CD4-positive, alpha-beta T cell treated with Interferon gamma for 1 hour (primary cell): ENCODE data around the gene CUX1.

ENCODE experiments used
- DNase-seq: peaks from one replicate; pipeline ENCODE4 v3.0.0-alpha.2; 2020

CUX1 gene

GRCh38 chr7:102262546-102262945 is 445.1 kb downstream of the CUX1 start:
- DNase-seq = no peak

GRCh38 chr7:102264367-102264891 is 447.0 kb downstream of the CUX1 start:
- no peak for DNase-seq

DNA sequence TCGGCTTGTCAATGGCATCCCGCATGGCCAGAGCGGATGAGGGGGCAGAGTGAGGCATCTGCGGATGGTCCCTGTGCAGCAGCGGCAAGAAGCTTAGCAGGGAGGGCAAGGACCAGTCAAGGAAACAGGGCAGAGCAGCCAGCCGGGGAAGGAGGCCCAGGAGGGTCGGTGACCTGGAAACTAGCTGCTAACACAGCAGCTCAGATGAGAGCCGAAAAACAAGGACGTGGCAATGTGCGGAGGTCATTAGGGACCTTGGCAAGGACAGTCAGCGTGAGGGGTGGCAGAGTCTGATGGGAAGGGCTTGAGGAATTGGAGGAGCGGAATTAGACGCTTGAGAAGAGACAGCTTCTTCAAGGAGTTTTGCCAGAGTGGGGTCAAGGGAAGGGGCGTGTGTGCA is 449.1 kb downstream of the CUX1 start:
- DNase-seq = no peak

DNA sequence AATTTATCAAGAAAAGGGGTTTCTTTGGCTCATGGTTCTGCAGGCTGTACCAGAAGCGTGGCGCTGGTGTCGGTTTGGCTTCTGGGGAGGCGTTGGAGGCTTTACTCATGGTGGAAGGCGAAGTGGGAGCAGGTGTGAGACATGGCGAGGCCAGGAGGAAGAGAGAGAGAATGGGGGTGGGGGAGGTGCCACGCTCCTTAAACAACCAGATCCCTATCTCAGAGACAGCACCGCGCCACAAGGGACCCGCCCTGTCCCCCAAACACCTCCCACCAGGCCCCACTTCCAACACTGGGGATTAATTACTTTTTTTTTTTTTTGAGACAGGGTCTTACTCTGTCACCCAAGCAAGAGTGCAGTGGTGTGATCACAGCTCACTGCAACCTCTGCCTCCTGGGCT is 451.2 kb downstream of the CUX1 start:
- no peak for DNase-seq

DNA sequence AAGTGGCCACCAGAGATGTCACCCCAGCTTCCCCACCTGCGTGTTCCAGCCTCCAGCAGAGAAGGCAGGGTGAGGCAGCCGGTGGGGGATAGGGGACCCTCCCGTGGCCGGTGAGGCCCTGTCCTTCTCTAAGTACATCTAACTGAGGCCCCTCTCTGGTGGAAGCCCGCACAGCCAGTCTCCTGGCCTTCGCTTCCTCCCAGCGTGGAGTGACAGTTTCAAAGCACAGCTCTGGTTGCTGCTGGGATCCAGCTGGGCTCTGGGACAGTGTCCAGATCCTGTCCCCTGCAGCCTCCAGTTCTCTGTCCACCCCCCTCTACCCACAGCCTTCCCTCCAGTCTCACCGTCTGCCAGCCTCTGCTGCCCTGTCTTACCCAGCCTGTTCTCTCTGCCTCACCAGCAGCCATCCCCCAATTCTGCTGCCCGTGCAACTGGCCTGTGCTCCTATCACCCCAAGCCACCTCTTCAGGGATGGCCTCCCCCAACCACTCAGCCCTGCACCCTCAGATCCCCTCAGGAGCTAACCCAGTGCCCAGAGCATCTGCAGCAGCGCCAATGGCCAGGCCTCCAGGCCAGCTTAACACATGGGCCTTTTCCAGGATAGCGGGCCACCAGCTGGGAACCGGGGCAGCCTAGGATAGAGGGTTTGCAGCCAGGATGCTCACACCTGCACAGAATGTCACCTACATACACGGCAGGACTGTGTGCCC is 452.9 kb downstream of the CUX1 start:
- no peak for DNase-seq

GRCh38 chr7:102271158-102271798 is 453.9 kb downstream of the CUX1 start:
- no peak for DNase-seq

DNA sequence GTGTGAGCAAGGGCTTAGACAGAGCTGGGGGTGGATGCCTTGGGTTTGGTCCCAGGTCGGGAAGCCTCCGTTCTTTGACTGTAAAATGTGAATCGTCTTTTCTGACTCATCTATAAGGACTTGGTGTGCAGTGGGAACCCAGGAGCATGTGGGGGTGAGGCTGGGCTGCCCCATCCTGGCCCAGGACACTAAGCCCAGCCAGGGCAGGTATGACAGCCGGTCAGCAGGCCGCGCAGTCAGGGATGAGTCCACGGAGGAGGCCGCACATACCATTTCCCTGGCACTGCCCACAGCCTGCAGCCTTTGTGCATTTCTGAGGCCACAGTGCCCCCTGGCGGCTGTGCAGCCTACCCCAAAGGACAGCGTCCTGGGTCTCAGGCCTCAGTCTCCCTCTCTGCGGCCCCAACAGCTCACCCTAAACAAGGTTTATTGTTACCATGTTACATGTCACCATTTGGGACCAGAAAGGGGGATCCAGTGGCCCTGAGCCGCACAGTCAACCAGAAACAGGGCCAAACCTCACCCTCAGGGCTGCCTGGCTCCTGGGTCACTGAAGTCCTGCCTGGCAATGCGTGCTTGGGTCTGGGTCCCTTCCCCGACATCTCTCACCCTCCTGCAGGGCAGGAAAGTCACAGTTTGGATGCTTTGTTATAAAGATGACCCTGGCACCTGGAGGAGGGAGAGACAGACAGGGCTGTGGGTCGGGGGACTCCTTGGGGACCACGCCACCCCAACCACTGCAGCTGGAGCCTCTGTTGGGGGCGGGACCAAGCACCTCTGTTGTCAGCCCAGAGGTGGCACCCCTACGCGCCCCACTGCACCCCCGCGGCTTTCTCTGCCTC is 454.9 kb downstream of the CUX1 start:
- peak; percentile 60 for DNase-seq

- no peak for DNase-seq
These were observed 455.7 kb downstream of the CUX1 start for GRCh38 chr7:102272917-102273748.

- DNase-seq = no peak
These were observed 456.6 kb downstream of the CUX1 start for GRCh38 chr7:102273749-102274712.

GRCh38 chr7:102275123-102275703 is 457.8 kb downstream of the CUX1 start:
- DNase-seq = no peak

- DNase-seq = no peak
These were observed 460.5 kb downstream of the CUX1 start for GRCh38 chr7:102277901-102278300.

DNA sequence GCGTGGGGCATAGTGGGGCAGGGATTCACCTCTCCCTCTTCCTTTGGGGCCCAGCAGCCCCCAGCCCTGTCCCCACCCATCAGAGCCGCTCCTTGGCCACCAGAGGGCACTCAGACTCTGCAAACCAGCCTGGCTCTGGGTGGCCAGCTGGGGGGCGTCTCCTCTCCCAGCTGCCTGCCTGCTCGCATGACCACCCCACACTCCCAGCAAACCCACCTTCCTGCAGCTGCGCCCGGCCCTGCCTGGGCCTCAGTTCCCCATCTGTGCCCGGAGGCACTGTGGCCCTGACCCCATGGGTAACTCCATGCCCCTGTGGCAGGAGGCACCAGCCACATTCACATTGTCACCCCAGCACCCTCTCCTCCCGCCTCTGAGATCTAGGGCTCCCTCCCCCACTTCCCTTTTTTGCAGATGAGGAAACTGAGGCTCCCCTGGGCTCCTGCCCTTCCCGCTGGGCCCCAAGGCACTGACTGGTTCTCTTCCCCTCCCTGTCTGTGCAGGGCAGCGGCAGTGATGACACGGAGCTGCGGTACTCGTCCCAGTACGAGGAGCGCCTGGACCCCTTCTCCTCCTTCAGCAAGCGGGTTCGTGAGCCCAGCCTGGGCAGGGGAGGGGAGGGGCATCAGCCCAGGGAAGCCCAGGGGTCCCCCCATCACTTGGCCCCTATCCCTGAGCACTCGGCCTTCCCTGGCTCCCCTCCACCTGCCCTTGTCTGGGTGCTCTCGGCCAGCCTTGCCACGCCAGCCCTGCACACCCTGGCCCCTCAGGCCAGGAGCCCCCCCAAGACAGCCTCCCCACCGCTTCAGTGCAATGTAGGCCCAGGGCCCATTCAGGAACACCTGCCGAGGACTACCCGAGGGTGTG is 462.3 kb downstream of the CUX1 start:
- peak; percentile 66 for DNase-seq

GRCh38 chr7:102280521-102280920 is 463.1 kb downstream of the CUX1 start:
- DNase-seq = no peak

GRCh38 chr7:102281785-102282184 is 464.4 kb downstream of the CUX1 start:
- DNase-seq = no peak

GRCh38 chr7:102282465-102283362 is 465.3 kb downstream of the CUX1 start:
- DNase-seq = no peak

DNA sequence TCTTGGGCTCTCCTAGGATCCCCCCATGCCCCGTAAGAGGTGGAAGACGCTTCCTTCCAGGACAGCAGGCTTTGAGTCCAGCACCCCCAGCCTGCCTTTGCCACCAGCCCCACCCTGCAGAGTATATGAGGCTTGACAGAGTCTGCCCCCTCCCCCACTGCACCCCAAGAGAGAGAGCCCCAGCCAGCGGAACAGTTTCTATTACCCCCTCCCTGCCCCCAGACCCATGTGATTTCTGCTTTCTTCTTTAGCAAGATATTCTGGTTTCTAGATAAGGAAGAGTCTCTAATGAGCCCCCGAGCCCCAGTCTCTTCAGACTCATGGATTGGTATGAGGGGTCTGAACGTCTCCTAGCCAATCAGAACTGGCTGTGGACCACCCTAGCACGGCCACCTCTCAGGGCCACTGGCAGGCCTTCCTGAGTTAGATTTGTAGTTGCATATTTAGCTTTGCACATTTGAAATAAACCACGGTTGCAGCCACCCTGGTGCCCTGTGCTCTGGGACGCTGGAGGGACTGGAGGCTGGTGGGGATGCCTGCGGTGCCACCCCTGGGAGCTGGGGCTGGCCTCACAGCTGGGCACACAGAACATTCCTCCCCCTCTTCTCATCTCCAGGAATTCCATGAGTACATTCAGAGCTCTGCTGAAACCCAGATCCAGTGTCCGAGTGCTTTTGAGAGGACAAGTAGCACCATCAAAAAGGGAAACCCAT is 466.2 kb downstream of the CUX1 start:
- DNase-seq = no peak

DNA sequence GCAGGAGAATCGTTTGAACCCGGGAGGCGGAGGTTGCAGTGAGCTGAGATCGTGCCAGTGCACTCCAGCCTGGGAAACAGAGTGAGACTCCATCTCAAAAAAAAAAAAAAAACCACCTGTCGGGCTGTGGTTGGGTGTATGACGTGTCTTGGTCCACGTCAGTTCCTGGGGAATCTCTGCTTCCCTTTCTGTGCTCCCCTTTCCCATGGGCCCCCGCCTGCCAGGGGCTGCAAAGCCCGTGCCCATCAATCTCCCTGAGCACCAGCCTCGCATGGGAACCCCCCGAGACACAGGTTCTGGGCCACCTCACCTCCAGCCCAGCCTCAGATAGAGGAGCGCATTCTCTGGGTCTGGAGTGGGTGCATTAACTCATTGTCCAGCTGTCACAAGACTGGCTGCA is 467.0 kb downstream of the CUX1 start:
- peak; percentile 45 for DNase-seq

DNA sequence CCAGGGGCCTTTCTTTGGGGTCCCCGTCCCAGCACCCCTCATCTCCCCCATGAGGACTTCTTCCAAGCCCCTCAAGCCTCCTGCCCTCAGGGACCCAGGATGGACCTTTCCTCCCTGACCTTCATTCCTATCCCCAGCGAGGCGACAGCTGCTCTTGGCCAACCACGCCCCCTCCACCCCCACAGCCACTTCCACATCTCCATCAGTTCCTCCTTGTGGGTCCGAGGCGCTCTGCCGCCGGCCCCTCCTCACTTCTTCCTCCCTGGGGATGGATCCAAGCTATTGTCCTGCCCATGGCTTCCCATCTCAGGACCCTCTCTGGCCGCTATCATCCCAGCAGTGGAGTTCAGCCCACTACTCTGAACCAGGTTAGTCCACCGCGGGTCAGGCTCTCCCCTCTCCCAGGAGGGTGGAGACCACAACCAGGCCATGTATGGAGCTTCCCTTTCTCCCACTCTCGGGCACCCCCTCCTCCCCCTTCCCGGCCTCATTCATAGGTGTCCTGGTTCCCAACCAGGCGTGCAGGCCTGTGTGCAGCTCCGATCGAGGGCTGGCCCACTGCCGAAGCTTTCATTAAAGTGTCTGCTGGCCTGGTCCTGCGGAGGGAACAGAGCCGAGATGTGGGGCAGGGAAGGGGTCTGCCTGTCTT is 467.6 kb downstream of the CUX1 start:
- DNase-seq = peak; percentile 49
